Measurements from ENCODE around the gene PDZD2.

PDZD2 gene

GRCh38 chr5:31850981-31851689 lies 212.2 kb downstream of the PDZD2 start:
- DNase-seq (ENCODE audit: low read depth): no peak
- H3K4me3 ChIP-seq (ENCODE audit: low read depth, low read length): no peak overlapping the region

GRCh38 chr5:31853398-31854135 lies 214.6 kb downstream of the PDZD2 start:
- H3K4me3 ChIP-seq (ENCODE audit: low read depth, low read length): no peak overlapping the region
- no peak for DNase-seq (ENCODE audit: low read depth)

- H3K4me3 ChIP-seq (ENCODE audit: low read depth, low read length): peak overlapping the region; percentile 49
- peak; percentile 18 for DNase-seq (ENCODE audit: low read depth)
Observed at GRCh38 chr5:31854181-31855133, 215.5 kb downstream of the PDZD2 start.

GRCh38 chr5:31855134-31856040 lies 216.5 kb downstream of the PDZD2 start:
- DNase-seq (ENCODE audit: low read depth): no peak
- H3K4me3 ChIP-seq (ENCODE audit: low read depth, low read length): peak overlapping the region; percentile 49

- no peak overlapping the region for H3K4me3 ChIP-seq (ENCODE audit: low read depth, low read length)
- no peak for DNase-seq (ENCODE audit: low read depth)
Observed at GRCh38 chr5:31859096-31859495, 220.2 kb downstream of the PDZD2 start.

- no peak overlapping the region for H3K4me3 ChIP-seq (ENCODE audit: low read depth, low read length)
- no peak for DNase-seq (ENCODE audit: low read depth)
Observed at GRCh38 chr5:31860278-31860677, 221.3 kb downstream of the PDZD2 start.

- no peak overlapping the region for H3K4me3 ChIP-seq (ENCODE audit: low read depth, low read length)
- DNase-seq (ENCODE audit: low read depth): no peak
Observed at GRCh38 chr5:31860726-31861433, 221.9 kb downstream of the PDZD2 start.

GRCh38 chr5:31861601-31862000 lies 222.7 kb downstream of the PDZD2 start:
- DNase-seq (ENCODE audit: low read depth): no peak
- H3K4me3 ChIP-seq (ENCODE audit: low read depth, low read length): no peak overlapping the region

- no peak overlapping the region for H3K4me3 ChIP-seq (ENCODE audit: low read depth, low read length)
- no peak for DNase-seq (ENCODE audit: low read depth)
Observed at GRCh38 chr5:31863991-31864411, 225.1 kb downstream of the PDZD2 start.

GRCh38 chr5:31866166-31866565 lies 227.2 kb downstream of the PDZD2 start:
- H3K4me3 ChIP-seq (ENCODE audit: low read depth, low read length): no peak overlapping the region
- no peak for DNase-seq (ENCODE audit: low read depth)

- no peak overlapping the region for H3K4me3 ChIP-seq (ENCODE audit: low read depth, low read length)
Observed at GRCh38 chr5:31867219-31867618, 228.3 kb downstream of the PDZD2 start.

GRCh38 chr5:31880449-31880848 lies 241.5 kb downstream of the PDZD2 start:
- no peak overlapping the region for H3K4me3 ChIP-seq (ENCODE audit: low read depth, low read length)
- no peak for DNase-seq (ENCODE audit: low read depth)

More at GRCh38 chr5:31867219-31867618, 228.3 kb downstream of the PDZD2 start:
- no peak for DNase-seq (ENCODE audit: low read depth)

- DNase-seq (ENCODE audit: low read depth): no peak
Observed at GRCh38 chr5:31884896-31885295, 246.0 kb downstream of the PDZD2 start.

GRCh38 chr5:31886206-31886605 lies 247.3 kb downstream of the PDZD2 start:
- DNase-seq (ENCODE audit: low read depth): no peak
- H3K4me3 ChIP-seq (ENCODE audit: low read depth, low read length): no peak overlapping the region

More at GRCh38 chr5:31884896-31885295, 246.0 kb downstream of the PDZD2 start:
- H3K4me3 ChIP-seq (ENCODE audit: low read depth, low read length): no peak overlapping the region

- no peak for DNase-seq (ENCODE audit: low read depth)
Observed at GRCh38 chr5:31887556-31887955, 248.6 kb downstream of the PDZD2 start.

GRCh38 chr5:31888564-31888963 lies 249.6 kb downstream of the PDZD2 start:
- no peak for DNase-seq (ENCODE audit: low read depth)

More at GRCh38 chr5:31887556-31887955, 248.6 kb downstream of the PDZD2 start:
- H3K4me3 ChIP-seq (ENCODE audit: low read depth, low read length): no peak overlapping the region

GRCh38 chr5:31889001-31889561 lies 250.2 kb downstream of the PDZD2 start:
- no peak overlapping the region for H3K4me3 ChIP-seq (ENCODE audit: low read depth, low read length)

More at GRCh38 chr5:31888564-31888963, 249.6 kb downstream of the PDZD2 start:
- no peak overlapping the region for H3K4me3 ChIP-seq (ENCODE audit: low read depth, low read length)

GRCh38 chr5:31890046-31890445 lies 251.1 kb downstream of the PDZD2 start:
- DNase-seq (ENCODE audit: low read depth): no peak
- no peak overlapping the region for H3K4me3 ChIP-seq (ENCODE audit: low read depth, low read length)

More at GRCh38 chr5:31889001-31889561, 250.2 kb downstream of the PDZD2 start:
- no peak for DNase-seq (ENCODE audit: low read depth)

Measured in skeletal muscle cell (primary cell).